SK-N-SH (cell line): ENCODE data around the gene MACROD2.

ENCODE experiments used
- EP300 ChIP-seq, 2 experiments: IDR thresholded peaks; 2 replicates each; pipeline versions ENCODE4 v1.4.0 to v1.6.1; 2012; ENCODE audit warnings: borderline replicate concordance in 1 of 2, low read depth in 1 of 2, low read length in 1 of 2
- MXI1 ChIP-seq: IDR thresholded peaks from 2 replicates; pipeline ENCODE4 v1.6.1; 2012; ENCODE audit warnings: mild to moderate bottlenecking, low read depth, low read length, improper control_type of control experiment
- TAF1 ChIP-seq: IDR thresholded peaks from 2 replicates; pipeline ENCODE4 v1.6.1; 2012; ENCODE audit warnings: low read depth, mild to moderate bottlenecking, low read length, moderate library complexity, borderline replicate concordance

- no peak for TF ChIP-seq EP300 (IDR thresholded peaks at IDR 0.05; ENCODE audit: borderline replicate concordance in 1 of 2, low read depth in 1 of 2, low read length in 1 of 2)
- no peak for TF ChIP-seq MXI1
- TF ChIP-seq TAF1 = no peak
Observed at GRCh38 chr20:15802020-15802419, 1806.7 kb downstream of the MACROD2 start.
